ENCODE results near the gene ERBIN. TPM values are rescaled to one million over a fixed set of nuclear protein-coding genes. Genes with fewer than 3 reads are reported as not detected.

ERBIN gene
- total and polyA plus RNA-seq, 2 donors (not counting 1 experiment from before 2014, with no cell fraction given) = 69.1 to 127 TPM

GRCh38 chr5:65938256-65938655 is 11.9 kb downstream of the ERBIN start:
- Histone ChIP-seq H4K20me1 (ENCODE audit: control insufficient read depth, extremely low read depth, insufficient read depth, low read length) (no peaks in the 10 kb centered on the region), H3K27me3 (ENCODE audit: control insufficient read depth, insufficient read depth, low read length) (no peaks in the 10 kb centered on the region), H3K79me2 (ENCODE audit: control insufficient read depth, insufficient read depth, low read length) (peaks cover 80% of the 10 kb centered on the region), H3K4me2 (ENCODE audit: extremely low read depth, insufficient read depth, low read length) (no peak overlapping the region), H3K4me1 (ENCODE audit: control insufficient read depth, extremely low read depth, insufficient read depth, low read length) (no peaks in the 10 kb centered on the region), H3K36me3 (ENCODE audit: control insufficient read depth, insufficient read depth, low read length) (no peaks in the 10 kb centered on the region), H3K9ac (ENCODE audit: insufficient read depth, low read length) (no peak overlapping the region), H3K27ac (ENCODE audit: insufficient read depth, low read length) (no peak overlapping the region), H3K9me3 (ENCODE audit: control insufficient read depth, insufficient read depth, low read depth, low read length) (no peaks in the 10 kb centered on the region), H2AFZ (ENCODE audit: low read length) (no peak overlapping the region), H3K4me3 (replicated peaks in 1 of 4; ENCODE audit: control extremely low read depth in 1 of 4, insufficient read depth in 1 of 4, low read depth in 3 of 4, low read length in 4 of 4) (no peak overlapping the region)
- TF ChIP-seq CTCF (conservative IDR thresholded peaks at IDR 0.05 in 1 of 2, IDR thresholded peaks at IDR 0.05 in 1 of 2; ENCODE audit: low read depth in 1 of 2, low read length in 2 of 2) = no peak
- no peak for TF ChIP-seq EZH2 (IDR thresholded peaks at IDR 0.05; ENCODE audit: low read length, missing control alignments)
- no peak for DNase-seq (ENCODE audit: low read depth in 2 of 2)

DNA sequence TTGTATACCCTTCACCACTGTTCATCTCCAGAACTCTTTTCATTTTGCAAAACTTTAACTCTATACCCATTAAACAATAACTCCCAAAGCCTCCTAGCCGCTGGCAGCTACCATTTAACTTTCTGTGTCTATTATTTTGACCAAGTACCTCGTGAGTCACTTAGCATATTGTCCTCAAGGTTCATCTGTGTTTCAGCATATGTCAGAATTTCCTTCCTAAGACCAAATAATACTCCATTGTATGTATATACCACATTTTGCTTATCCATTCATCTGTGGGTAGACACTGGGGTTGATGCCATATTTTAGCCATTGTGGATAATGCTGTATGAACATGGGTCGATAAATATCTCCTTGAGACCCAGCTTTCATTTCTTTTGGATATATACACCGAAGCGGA is 17.4 kb downstream of the ERBIN start:
- Histone ChIP-seq H3K79me2 (ENCODE audit: control insufficient read depth, insufficient read depth, low read length) (peaks cover 79% of the 10 kb centered on the region), H3K4me2 (ENCODE audit: extremely low read depth, insufficient read depth, low read length) (no peak overlapping the region), H4K20me1 (ENCODE audit: control insufficient read depth, extremely low read depth, insufficient read depth, low read length) (no peaks in the 10 kb centered on the region), H3K9ac (ENCODE audit: insufficient read depth, low read length) (no peak overlapping the region), H3K4me1 (ENCODE audit: control insufficient read depth, extremely low read depth, insufficient read depth, low read length) (no peaks in the 10 kb centered on the region), H3K9me3 (ENCODE audit: control insufficient read depth, insufficient read depth, low read depth, low read length) (no peaks in the 10 kb centered on the region), H3K27me3 (ENCODE audit: control insufficient read depth, insufficient read depth, low read length) (no peaks in the 10 kb centered on the region), H2AFZ (ENCODE audit: low read length) (no peak overlapping the region), H3K36me3 (ENCODE audit: control insufficient read depth, insufficient read depth, low read length) (no peaks in the 10 kb centered on the region), H3K4me3 (replicated peaks in 1 of 4; ENCODE audit: control extremely low read depth in 1 of 4, insufficient read depth in 1 of 4, low read depth in 3 of 4, low read length in 4 of 4) (no peak overlapping the region), H3K27ac (ENCODE audit: insufficient read depth, low read length) (no peak overlapping the region)
- TF ChIP-seq EZH2 (IDR thresholded peaks at IDR 0.05; ENCODE audit: low read length, missing control alignments) = no peak
- TF ChIP-seq CTCF (conservative IDR thresholded peaks at IDR 0.05 in 1 of 2, IDR thresholded peaks at IDR 0.05 in 1 of 2; ENCODE audit: low read depth in 1 of 2, low read length in 2 of 2) = no peak
- DNase-seq (ENCODE audit: low read depth in 2 of 2) = no peak

DNA sequence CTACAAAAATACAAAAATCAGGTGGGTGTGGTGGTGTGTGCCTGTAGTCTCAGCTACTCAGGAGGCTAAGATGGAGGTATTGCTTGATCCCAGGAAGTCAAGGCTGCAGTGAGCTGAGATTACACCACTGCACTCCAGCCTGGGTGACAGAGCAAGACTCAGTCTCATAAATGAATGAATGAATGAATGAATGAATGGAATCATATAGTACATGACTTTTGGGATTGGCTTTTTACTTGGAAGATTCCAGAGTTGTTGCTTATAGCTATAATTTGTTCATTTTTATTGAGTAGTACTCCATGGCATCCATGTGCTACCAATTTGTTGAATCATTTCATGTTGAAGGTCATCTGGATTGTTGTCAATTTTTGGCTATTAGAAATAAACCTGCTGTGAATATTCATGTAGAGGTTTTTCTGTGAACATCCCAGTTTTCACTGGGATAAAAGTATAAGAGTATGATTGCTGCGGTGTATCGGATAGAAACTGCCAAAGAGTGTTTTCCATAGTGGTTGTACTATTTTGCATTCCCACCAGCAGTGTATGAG is 19.9 kb downstream of the ERBIN start:
- Histone ChIP-seq H3K27ac (ENCODE audit: insufficient read depth, low read length) (no peak overlapping the region), H3K36me3 (ENCODE audit: control insufficient read depth, insufficient read depth, low read length) (no peaks in the 10 kb centered on the region), H3K9ac (ENCODE audit: insufficient read depth, low read length) (no peak overlapping the region), H2AFZ (ENCODE audit: low read length) (no peak overlapping the region), H3K79me2 (ENCODE audit: control insufficient read depth, insufficient read depth, low read length) (peaks cover 94% of the 10 kb centered on the region), H3K4me2 (ENCODE audit: extremely low read depth, insufficient read depth, low read length) (peak overlapping the region; percentile 33), H3K4me1 (ENCODE audit: control insufficient read depth, extremely low read depth, insufficient read depth, low read length) (no peaks in the 10 kb centered on the region), H3K27me3 (ENCODE audit: control insufficient read depth, insufficient read depth, low read length) (no peaks in the 10 kb centered on the region), H3K4me3 (replicated peaks in 1 of 4; ENCODE audit: control extremely low read depth in 1 of 4, insufficient read depth in 1 of 4, low read depth in 3 of 4, low read length in 4 of 4) (no peak overlapping the region), H3K9me3 (ENCODE audit: control insufficient read depth, insufficient read depth, low read depth, low read length) (no peaks in the 10 kb centered on the region), H4K20me1 (ENCODE audit: control insufficient read depth, extremely low read depth, insufficient read depth, low read length) (no peaks in the 10 kb centered on the region)
- no peak for DNase-seq (ENCODE audit: low read depth in 2 of 2)
- TF ChIP-seq CTCF (conservative IDR thresholded peaks at IDR 0.05 in 1 of 2, IDR thresholded peaks at IDR 0.05 in 1 of 2; ENCODE audit: low read depth in 1 of 2, low read length in 2 of 2) (no peak), EZH2 (IDR thresholded peaks at IDR 0.05; ENCODE audit: low read length, missing control alignments) (no peak)

Data from fibroblast of lung (primary cell).